RWPE2 (cell line): Measurements from ENCODE around the gene ZMIZ1.
"Not testable (repeated sequence)": the region's sequence is repeated elsewhere in the genome, so short reads cannot be mapped to it uniquely, and the experiment has no call there.

Experiments used
- ATAC-seq: fragments of 200-7000 bp; cut with Tn5 transposase; 3 replicates; pipeline ENCODE4 v1.9.1; 2021; ENCODE audit warnings: low read depth
- DNase-seq: peaks from one replicate; pipeline ENCODE4 v3.0.0-alpha.2; 2020; ENCODE audit warnings: low spot score
- H3K27ac ChIP-seq: fragments of 450-650 bp; 2 replicates; pipeline ENCODE4 v1.5.1; 2017; ENCODE audit warnings: mild to moderate bottlenecking; ENCODE audit not compliant: poor library complexity, severe bottlenecking
- H3K27me3 ChIP-seq: fragments of 250-450 bp; sonication (Bioruptor Pico); 2 replicates; pipeline ENCODE4 v1.5.1; 2021; ENCODE audit warnings: mild to moderate bottlenecking, moderate library complexity; ENCODE audit not compliant: insufficient read depth, poor library complexity, severe bottlenecking
- H3K36me3 ChIP-seq: fragments of 250-450 bp; sonication (Bioruptor Pico); 2 replicates; pipeline ENCODE4 v1.5.1; 2020; ENCODE audit warnings: low read depth, mild to moderate bottlenecking, moderate library complexity
- H3K4me1 ChIP-seq: fragments of 250-450 bp; sonication (Bioruptor Pico); 2 replicates; pipeline ENCODE4 v1.5.1; 2021; ENCODE audit warnings: mild to moderate bottlenecking, moderate library complexity; ENCODE audit not compliant: insufficient read depth, poor library complexity, severe bottlenecking
- H3K4me3 ChIP-seq: fragments of 250-450 bp; sonication (Bioruptor Pico); 2 replicates; pipeline ENCODE4 v1.5.1; 2021; ENCODE audit warnings: mild to moderate bottlenecking, moderate library complexity; ENCODE audit not compliant: severe bottlenecking
- H3K9me3 ChIP-seq: fragments of 250-450 bp; sonication (Bioruptor Pico); 2 replicates; pipeline ENCODE4 v1.5.1; 2021; ENCODE audit warnings: mild to moderate bottlenecking, moderate library complexity; ENCODE audit not compliant: severe bottlenecking
- TF ChIP-seq, protein P1 (sequence below): fragments of 450-650 bp; IDR thresholded peaks from one replicate; pipeline ENCODE4 v1.5.1; 2017; ENCODE audit warnings: mild to moderate bottlenecking, moderate library complexity; ENCODE audit not compliant: poor library complexity, severe bottlenecking

The ZMIZ1 gene

GRCh38 chr10:79336739-79337138 is 268.0 kb downstream of the ZMIZ1 start:
- no peaks in the 10 kb centered on the region for H3K27me3 ChIP-seq

DNA sequence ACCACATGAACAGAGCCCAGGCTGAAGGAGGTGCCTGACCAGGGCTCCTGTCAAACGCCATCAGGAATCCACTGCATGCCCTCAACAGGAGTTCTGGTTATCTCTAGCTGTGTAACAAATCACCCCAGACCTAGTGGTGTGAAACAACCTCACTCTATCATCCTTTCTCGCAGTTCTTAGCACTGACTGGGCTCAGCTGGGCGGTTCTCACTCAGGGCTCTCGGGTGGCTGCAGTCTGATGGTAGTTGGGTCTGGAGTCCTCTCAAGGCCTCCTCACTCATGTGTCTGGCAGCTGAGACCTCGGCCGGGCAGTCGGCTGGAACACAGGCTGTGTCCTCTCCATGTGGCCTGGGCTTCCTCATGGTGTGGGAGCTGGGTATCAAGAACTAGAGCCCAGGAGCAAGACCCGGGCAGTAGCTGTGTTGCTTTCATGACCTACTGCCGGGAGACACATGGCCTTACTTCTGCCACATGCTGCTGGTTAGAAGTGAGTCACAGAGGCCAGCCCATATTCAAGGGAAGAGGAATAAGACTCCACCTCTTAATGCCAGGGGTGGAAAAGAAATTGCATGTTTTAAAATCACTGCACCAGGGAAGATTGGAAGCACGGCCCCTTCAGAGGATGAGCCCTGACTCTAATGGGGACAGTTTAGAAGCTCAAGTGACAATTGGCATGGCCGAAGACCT is 269.2 kb downstream of the ZMIZ1 start:
- DNase-seq, ATAC-seq, H3K36me3 ChIP-seq, H3K4me3 ChIP-seq, H3K4me1 ChIP-seq, H3K9me3 ChIP-seq, H3K27ac ChIP-seq, H3K27me3 ChIP-seq: not testable (repeated sequence)

More at GRCh38 chr10:79336739-79337138, 268.0 kb downstream of the ZMIZ1 start:
- Histone ChIP-seq H3K27ac (no peak overlapping the region), H3K9me3 (peaks cover 2% of the 10 kb centered on the region), H3K36me3 (no peaks in the 10 kb centered on the region), H3K4me3 (no peak overlapping the region), H3K4me1 (peaks cover 13% of the 10 kb centered on the region)
- TF ChIP-seq, protein P1, sequence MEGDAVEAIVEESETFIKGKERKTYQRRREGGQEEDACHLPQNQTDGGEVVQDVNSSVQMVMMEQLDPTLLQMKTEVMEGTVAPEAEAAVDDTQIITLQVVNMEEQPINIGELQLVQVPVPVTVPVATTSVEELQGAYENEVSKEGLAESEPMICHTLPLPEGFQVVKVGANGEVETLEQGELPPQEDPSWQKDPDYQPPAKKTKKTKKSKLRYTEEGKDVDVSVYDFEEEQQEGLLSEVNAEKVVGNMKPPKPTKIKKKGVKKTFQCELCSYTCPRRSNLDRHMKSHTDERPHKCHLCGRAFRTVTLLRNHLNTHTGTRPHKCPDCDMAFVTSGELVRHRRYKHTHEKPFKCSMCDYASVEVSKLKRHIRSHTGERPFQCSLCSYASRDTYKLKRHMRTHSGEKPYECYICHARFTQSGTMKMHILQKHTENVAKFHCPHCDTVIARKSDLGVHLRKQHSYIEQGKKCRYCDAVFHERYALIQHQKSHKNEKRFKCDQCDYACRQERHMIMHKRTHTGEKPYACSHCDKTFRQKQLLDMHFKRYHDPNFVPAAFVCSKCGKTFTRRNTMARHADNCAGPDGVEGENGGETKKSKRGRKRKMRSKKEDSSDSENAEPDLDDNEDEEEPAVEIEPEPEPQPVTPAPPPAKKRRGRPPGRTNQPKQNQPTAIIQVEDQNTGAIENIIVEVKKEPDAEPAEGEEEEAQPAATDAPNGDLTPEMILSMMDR: no peak
- no peak for DNase-seq
- no peak for ATAC-seq

GRCh38 chr10:79339266-79339665 is 270.5 kb downstream of the ZMIZ1 start:
- DNase-seq: no peak
- Histone ChIP-seq H3K4me3 (no peak overlapping the region), H3K27ac (no peak overlapping the region), H3K9me3 (no peaks in the 10 kb centered on the region), H3K4me1 (no peaks in the 10 kb centered on the region), H3K27me3 (no peaks in the 10 kb centered on the region), H3K36me3 (no peaks in the 10 kb centered on the region)
- no peak for ATAC-seq
- TF ChIP-seq, protein P1: no peak

DNA sequence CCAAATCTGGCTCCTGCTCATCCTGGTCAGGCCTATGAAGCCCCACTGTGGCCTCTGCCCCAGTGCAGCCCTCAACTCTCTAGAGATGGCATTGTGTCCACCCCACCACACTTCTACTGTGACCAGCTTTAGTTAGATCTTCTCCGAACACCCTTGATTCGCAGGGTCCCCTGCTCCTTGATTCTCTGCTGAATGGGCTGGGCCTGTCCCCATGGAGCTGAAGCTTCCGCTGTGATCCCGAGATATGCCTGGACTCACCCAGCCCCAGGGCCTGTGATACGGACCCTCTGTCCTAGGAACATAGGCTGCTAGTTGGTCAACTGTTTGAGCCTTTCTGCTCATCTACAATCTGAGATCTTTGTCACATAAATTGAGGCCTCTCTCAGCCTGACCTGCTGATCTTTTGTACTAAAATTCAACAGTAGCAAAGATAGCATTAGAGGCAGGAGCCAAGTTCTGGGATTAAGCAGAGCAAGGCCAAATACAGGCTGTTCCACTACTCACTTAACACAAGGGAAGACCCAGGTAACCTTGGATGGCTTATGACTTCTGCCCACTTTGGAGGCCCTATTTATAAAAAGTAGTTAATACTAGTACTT is 272.0 kb downstream of the ZMIZ1 start:
- H3K36me3 ChIP-seq: no peaks in the 10 kb centered on the region

DNA sequence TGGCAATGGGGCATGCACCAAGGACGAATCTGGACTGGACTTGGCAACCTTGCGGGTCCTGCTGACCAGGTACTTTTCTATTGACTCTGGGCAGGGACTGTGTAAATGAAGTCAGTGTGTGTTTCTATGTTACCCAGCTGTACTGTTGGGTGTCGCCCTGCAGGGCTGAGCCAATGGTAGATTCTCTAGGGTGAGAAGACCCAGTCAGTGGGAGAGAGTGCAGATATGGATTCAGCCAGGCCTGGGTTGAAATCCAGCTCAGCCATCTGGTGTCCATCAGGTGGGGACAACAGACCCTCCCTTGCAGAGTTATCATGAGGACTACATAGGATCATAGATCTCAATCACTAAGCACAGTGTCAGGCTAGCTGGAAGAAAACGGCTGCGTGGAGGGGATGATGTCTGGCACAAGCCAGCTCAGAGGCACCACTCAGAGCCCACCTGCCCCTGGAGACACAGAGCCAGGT is 273.6 kb downstream of the ZMIZ1 start:
- Histone ChIP-seq H3K4me3 (no peak overlapping the region), H3K4me1 (no peaks in the 10 kb centered on the region), H3K36me3 (no peaks in the 10 kb centered on the region), H3K9me3 (no peaks in the 10 kb centered on the region), H3K27ac (no peak overlapping the region), H3K27me3 (no peaks in the 10 kb centered on the region)
- no peak for ATAC-seq
- TF ChIP-seq, protein P1: no peak
- peak; percentile 30 for DNase-seq

More for the DNA sequence above, 272.0 kb downstream of the ZMIZ1 start:
- TF ChIP-seq, protein P1: no peak
- ATAC-seq: no peak
- Histone ChIP-seq H3K9me3 (no peaks in the 10 kb centered on the region), H3K27ac (no peak overlapping the region), H3K4me1 (no peaks in the 10 kb centered on the region), H3K4me3 (no peak overlapping the region), H3K27me3 (no peaks in the 10 kb centered on the region)
- DNase-seq: peak; percentile 29
